HUES6 (cell line): ENCODE measurements around the gene HSDL1.

Experiments used
- H3K27ac ChIP-seq: 2 replicates; pipeline ENCODE4 v1.7.0; 2013; ENCODE audit warnings: low read depth, mild to moderate bottlenecking, low read length, inconsistent platforms
- H3K27me3 ChIP-seq: 2 replicates; pipeline ENCODE4 v1.6.1; 2013; ENCODE audit warnings: low read length; ENCODE audit not compliant: control insufficient read depth, insufficient read depth
- H3K36me3 ChIP-seq: 2 replicates; pipeline ENCODE4 v1.6.1; 2013; ENCODE audit warnings: low read length; ENCODE audit not compliant: control insufficient read depth, insufficient read depth
- H3K4me1 ChIP-seq: 2 replicates; pipeline ENCODE4 v1.6.1; 2013; ENCODE audit warnings: low read length; ENCODE audit not compliant: control insufficient read depth, insufficient read depth
- H3K4me3 ChIP-seq: 2 replicates; pipeline ENCODE4 v1.5.1; 2013; ENCODE audit warnings: low read depth, low read length
- H3K9ac ChIP-seq: one replicate; pipeline ENCODE4 v1.6.1; 2013; ENCODE audit warnings: mild to moderate bottlenecking, low read length
- H3K9me3 ChIP-seq: 2 replicates; pipeline ENCODE4 v1.6.1; 2013; ENCODE audit warnings: low read depth, low read length; ENCODE audit not compliant: control insufficient read depth, insufficient read depth

HSDL1 gene

DNA sequence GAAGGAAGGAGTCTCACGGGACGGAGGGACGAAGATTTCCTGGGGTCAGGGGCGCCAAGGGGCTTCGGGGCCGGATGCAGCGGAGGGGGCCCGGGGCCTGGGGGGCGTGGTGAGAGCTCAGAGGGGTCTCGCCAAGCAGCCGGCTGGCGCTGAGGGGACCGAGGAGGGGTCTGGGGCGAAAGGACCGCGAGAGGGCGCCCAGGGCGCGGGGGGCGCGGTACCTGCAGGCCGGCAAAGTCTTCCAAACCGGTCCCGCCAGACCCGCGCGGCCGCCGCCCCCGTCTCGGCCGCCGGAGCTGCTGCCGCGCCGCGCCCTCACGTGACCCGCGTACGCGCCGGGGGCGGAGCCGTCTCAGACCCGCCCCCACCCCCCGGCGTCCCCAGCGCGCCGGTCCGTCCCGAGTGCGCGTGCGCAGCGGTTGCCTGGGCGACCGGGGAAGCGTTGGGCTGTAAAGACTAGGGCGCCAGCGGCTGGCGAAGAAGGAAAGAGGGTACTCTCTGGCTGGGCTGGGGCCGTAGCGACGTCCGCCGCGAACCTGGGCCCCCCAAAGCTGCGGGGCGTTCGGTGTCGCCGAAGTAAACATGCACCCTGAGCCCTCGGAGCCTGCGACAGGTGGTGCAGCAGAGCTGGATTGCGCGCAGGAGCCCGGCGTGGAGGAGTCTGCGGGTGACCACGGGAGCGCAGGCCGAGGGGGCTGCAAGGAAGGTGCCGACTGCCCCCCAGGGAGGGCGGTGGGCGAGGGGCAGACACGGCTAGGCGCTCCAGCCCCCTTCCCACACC, at the start of gene HSDL1, which contains the start of gene DNAAF1:
TSS of gene HSDL1 (minus strand) at position 319 of the 781 bp plus-strand sequence. CDS start 13,856 bp downstream, outside the sequence.
TSS of gene DNAAF1 (plus strand) at position 450 of the 781 bp plus-strand sequence. CDS start at position 583, 133 bp downstream.
- H3K9me3 ChIP-seq, result no peaks in the 10 kb centered on the region
- H3K4me3 ChIP-seq, result peak within 1 kb of the TSS; percentile 95
- 0 out of 2 replicates have a peak, but pooled peaks cover 4% of the 10 kb centered on the region for H3K4me1 ChIP-seq
- no peaks in the 10 kb centered on the region for H3K36me3 ChIP-seq
- peak within 1 kb of the TSS; percentile 23; the same call in 1 of the 2 replicates for H3K27ac ChIP-seq
- H3K27me3 ChIP-seq, result peaks cover 11% of the 10 kb centered on the region
- H3K9ac ChIP-seq, result peak within 1 kb of the TSS; percentile 70

- H3K36me3 ChIP-seq, result no peaks in the 10 kb centered on the region
- no peaks in the 10 kb centered on the region for H3K9me3 ChIP-seq
- H3K27me3 ChIP-seq, result no peaks in the 10 kb centered on the region
- H3K4me1 ChIP-seq, result peaks cover 8% of the 10 kb centered on the region; the same call in 1 of the 2 replicates
- H3K9ac ChIP-seq, result peak overlapping the region; percentile 20
- no peak overlapping the region for H3K27ac ChIP-seq
- no peak overlapping the region for H3K4me3 ChIP-seq
Observed at GRCh38 chr16:84194018-84194417, 49.0 kb upstream of the HSDL1 start.

DNA sequence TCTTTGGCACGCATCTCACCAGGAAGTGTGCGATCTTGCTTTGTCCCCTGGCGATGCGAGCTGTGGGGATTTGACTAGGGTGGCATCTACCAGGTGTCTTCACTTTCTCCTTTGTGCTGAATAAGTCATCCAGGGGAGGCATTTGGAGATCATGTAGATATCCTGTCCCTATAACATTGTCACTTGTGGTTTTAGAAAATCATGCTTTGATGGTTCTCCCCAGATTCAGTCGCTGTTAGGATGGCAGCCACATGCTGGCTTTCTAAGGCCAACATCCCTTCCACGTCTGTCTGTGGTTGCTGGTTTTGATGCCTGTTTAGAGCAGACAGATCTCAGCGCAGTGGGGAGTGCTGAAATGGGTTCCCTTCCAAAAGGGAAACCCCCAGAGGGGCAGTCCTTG, 48.5 kb upstream of the HSDL1 start:
- Histone ChIP-seq H3K4me3 (no peak overlapping the region), H3K4me1 (peaks cover 8% of the 10 kb centered on the region; the same call in 1 of the 2 replicates), H3K9ac (no peak overlapping the region)

GRCh38 chr16:84191466-84191865, 46.5 kb upstream of the HSDL1 start:
- Histone ChIP-seq H3K9me3 (no peaks in the 10 kb centered on the region), H3K9ac (no peak overlapping the region), H3K27me3 (no peaks in the 10 kb centered on the region), H3K4me1 (peaks cover 7% of the 10 kb centered on the region; the same call in 1 of the 2 replicates), H3K27ac (no peak overlapping the region), H3K4me3 (no peak overlapping the region), H3K36me3 (no peaks in the 10 kb centered on the region)

More for the DNA sequence above, 48.5 kb upstream of the HSDL1 start:
- no peak overlapping the region for H3K27ac ChIP-seq
- no peaks in the 10 kb centered on the region for H3K9me3 ChIP-seq
- H3K27me3 ChIP-seq, result no peaks in the 10 kb centered on the region
- no peaks in the 10 kb centered on the region for H3K36me3 ChIP-seq

- no peaks in the 10 kb centered on the region for H3K9me3 ChIP-seq
- no peaks in the 10 kb centered on the region for H3K27me3 ChIP-seq
- H3K4me3 ChIP-seq, result no peak within 1 kb of the TSS
- H3K4me1 ChIP-seq, result peaks cover 5% of the 10 kb centered on the region; the same call in 1 of the 2 replicates
- H3K9ac ChIP-seq, result no peak within 1 kb of the TSS
- no peaks in the 10 kb centered on the region for H3K36me3 ChIP-seq
- no peak within 1 kb of the TSS for H3K27ac ChIP-seq
Observed at GRCh38 chr16:84190731-84191388, 45.9 kb upstream of the HSDL1 start, which contains the start of gene ADAD2. TSS of gene ADAD2 (plus strand) at chr16:84191157. CDS start at chr16:84191231, 74 bp downstream.

DNA sequence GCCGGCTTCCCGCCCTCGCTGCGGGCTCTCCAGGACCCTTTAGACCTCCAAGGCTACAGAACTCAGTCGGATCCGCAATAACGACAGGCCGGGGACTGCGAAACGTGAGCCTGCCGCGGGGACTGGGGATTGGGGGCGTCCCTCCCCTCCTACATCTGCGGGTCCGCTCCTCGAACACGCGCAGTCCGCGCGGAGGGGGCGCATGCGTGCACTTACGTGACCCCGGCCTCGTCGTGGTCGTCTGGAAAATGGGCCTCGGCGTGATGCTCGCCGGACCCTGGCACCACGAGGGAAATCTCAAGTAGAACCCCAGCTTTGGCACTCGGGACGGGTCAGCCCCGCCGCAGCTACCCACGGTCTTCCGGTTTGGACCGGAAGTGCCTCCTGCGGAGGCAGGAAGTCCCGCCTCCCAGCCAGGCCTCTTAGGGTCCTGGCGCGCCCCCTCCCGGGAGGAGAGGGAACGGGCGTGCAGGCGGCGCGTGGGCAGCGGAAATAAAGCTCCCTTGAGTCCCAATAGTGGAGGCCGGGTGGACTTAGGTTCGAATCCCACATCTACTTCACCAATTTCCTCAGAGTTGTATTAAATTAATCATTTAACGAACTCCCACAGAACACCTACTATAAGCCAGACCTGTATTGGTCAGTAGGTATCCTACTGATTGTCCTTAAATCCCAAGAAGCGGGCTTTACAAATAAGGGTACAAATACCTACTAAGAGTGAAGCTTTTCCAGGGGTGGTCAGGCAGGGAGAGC, 41.9 kb upstream of the HSDL1 start, which contains the start of gene TAF1C:
TSS of gene TAF1C (minus strand) at position 373 of the 753 bp plus-strand sequence. CDS start 2,069 bp downstream, outside the sequence.
- peak within 1 kb of the TSS; percentile 86 for H3K27ac ChIP-seq
- H3K9me3 ChIP-seq, result no peaks in the 10 kb centered on the region
- H3K36me3 ChIP-seq, result peaks cover 34% of the 10 kb centered on the region
- H3K4me1 ChIP-seq, result no peaks in the 10 kb centered on the region
- H3K4me3 ChIP-seq, result peak within 1 kb of the TSS; percentile 100
- H3K9ac ChIP-seq, result peak within 1 kb of the TSS; percentile 94
- no peaks in the 10 kb centered on the region for H3K27me3 ChIP-seq

DNA sequence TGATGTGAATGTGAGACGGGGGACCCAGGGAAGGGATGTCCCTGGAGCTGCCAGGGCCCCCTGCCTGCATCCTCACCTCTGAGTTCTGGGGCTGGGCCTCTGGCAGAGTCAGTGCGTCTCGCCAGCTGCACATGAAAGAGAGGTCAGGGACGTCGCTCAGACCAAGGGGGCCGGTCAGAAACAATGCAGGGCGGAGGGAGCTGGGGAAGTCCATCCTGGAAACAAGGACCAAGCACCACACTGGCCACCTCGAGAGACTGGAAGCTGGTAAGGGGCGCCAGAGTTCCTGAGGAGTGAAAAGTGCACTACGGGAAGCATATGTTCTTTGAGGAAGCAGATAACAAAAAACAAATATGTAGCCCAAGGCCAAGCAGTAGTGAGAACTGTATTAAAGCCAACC, 39.8 kb upstream of the HSDL1 start:
- no peak overlapping the region for H3K27ac ChIP-seq
- no peaks in the 10 kb centered on the region for H3K9me3 ChIP-seq
- H3K36me3 ChIP-seq, result peaks cover 53% of the 10 kb centered on the region
- peak overlapping the region; percentile 23 for H3K9ac ChIP-seq
- H3K4me3 ChIP-seq, result no peak overlapping the region
- H3K27me3 ChIP-seq, result no peaks in the 10 kb centered on the region
- H3K4me1 ChIP-seq, result no peaks in the 10 kb centered on the region

GRCh38 chr16:84183911-84184591, 39.1 kb upstream of the HSDL1 start:
- Histone ChIP-seq H3K27ac (no peak overlapping the region), H3K9ac (no peak overlapping the region), H3K9me3 (no peaks in the 10 kb centered on the region), H3K36me3 (peaks cover 60% of the 10 kb centered on the region), H3K4me3 (no peak overlapping the region), H3K4me1 (no peaks in the 10 kb centered on the region), H3K27me3 (no peaks in the 10 kb centered on the region)

- Histone ChIP-seq H3K4me3 (no peak overlapping the region), H3K4me1 (no peaks in the 10 kb centered on the region), H3K9me3 (no peaks in the 10 kb centered on the region), H3K27me3 (no peaks in the 10 kb centered on the region), H3K27ac (no peak overlapping the region), H3K9ac (no peak overlapping the region), H3K36me3 (peaks cover 65% of the 10 kb centered on the region)
Observed at GRCh38 chr16:84183572-84183875, 38.5 kb upstream of the HSDL1 start.
